GM12864 (cell line): Measurements from ENCODE around the gene TXNDC9.
"Not testable (repeated sequence)": the region's sequence is repeated elsewhere in the genome, so short reads cannot be mapped to it uniquely, and the experiment has no call there.

Experiments used
- DNase-seq: peaks from one replicate; pipeline ENCODE4 v3.0.0-alpha.2; 2011; ENCODE audit warnings: low read depth
- H3K4me3 ChIP-seq: 2 replicates; pipeline ENCODE4 v1.5.1; 2011; ENCODE audit warnings: mild to moderate bottlenecking, low read depth, low read length, control low read depth
- CTCF ChIP-seq: IDR thresholded peaks from 2 replicates; pipeline ENCODE4 v1.5.1; 2011; ENCODE audit warnings: low read depth, mild to moderate bottlenecking, moderate library complexity, low read length, control low read depth, inconsistent platforms; ENCODE audit errors: missing control alignments

TXNDC9 gene

GRCh38 chr2:99373144-99373543, 37.0 kb upstream of the TXNDC9 start:
- DNase-seq, result no peak
- TF ChIP-seq CTCF, result no peak
- no peak overlapping the region for H3K4me3 ChIP-seq

- not testable (repeated sequence) for H3K4me3 ChIP-seq, DNase-seq
These were observed 32.7 kb upstream of the TXNDC9 start for GRCh38 chr2:99368854-99369253.

DNA sequence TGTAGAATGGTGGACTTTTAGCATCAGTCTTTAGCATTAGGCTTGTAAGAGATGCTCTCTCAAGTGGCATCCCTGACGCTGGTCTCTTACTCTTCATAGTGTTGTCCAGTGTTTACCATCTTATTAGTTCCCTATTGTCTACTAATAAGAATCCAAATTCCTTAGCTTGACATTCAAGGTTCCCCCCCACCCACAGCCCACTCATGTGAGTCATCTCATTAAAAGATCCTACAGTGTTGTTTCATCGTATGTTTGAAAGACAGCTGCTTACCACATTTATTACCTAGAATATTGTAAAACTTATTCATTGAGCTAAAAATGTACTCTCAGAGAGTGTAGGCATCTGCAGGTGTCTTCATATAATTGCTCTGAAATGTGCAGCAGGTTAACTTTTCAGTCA, 29.5 kb upstream of the TXNDC9 start:
- DNase-seq, result no peak
- no peak overlapping the region for H3K4me3 ChIP-seq
- TF ChIP-seq CTCF, result no peak

DNA sequence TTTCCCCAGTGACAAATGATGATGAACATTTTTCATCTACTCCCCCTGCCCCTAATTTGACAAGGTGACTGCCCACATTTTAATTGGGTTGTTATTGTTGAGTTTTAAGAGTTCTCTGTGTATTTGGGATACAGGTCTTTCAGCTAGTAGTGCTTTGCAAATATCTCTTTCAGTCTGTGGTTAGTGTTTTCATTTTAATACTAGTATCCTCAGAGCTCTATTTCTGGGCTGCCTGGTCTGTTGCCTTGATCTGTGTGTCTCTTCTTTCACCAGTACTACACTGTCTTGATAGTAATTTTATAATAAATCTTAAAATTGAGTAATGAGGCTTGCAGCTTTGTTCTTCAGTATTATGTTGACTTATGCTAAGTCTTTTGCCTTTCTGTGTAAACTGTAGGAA, 20.7 kb upstream of the TXNDC9 start:
- TF ChIP-seq CTCF, result no peak
- H3K4me3 ChIP-seq, result no peak overlapping the region
- DNase-seq, result no peak

- not testable (repeated sequence) for DNase-seq
These were observed 18.7 kb upstream of the TXNDC9 start for GRCh38 chr2:99354825-99355224.

GRCh38 chr2:99354070-99354469, 17.9 kb upstream of the TXNDC9 start:
- H3K4me3 ChIP-seq, result no peak overlapping the region
- no peak for DNase-seq
- TF ChIP-seq CTCF, result no peak

More at GRCh38 chr2:99354825-99355224, 18.7 kb upstream of the TXNDC9 start:
- H3K4me3 ChIP-seq, result not testable (repeated sequence)

- no peak overlapping the region for H3K4me3 ChIP-seq
- no peak for TF ChIP-seq CTCF
- no peak for DNase-seq
These were observed 14.1 kb upstream of the TXNDC9 start for GRCh38 chr2:99350194-99350593.

GRCh38 chr2:99348173-99348572, 12.0 kb upstream of the TXNDC9 start:
- no peak for DNase-seq
- no peak overlapping the region for H3K4me3 ChIP-seq
- TF ChIP-seq CTCF, result no peak
